ENCODE results near the gene ARHGAP40.

DNA sequence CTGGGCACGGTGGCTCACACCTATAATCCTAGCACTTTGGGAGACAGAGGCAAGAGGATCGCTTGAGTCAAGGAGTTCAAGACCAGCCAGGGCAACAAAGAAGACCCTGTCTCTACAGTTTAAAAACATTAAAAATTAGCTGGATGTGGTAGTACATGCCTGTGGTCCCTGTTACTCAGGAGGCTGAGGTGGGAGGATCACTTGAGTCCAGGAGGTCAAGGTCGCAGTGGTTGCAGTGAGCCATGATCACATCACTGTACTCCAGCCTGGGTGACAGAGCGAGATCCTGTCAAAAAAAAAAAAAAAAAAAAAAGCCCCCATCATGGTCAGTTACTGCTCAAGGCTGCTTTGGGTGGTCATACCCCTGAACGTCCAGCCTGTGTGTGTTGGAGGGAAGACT lies 55.8 kb downstream of the ARHGAP40 start:
- TF ChIP-seq REST (IDR thresholded peaks at IDR 0.05; ENCODE audit: insufficient read depth in 1 of 2, low read depth in 2 of 2, low read length in 2 of 2): no peak
- TF ChIP-seq POLR2AphosphoS5 (IDR thresholded peaks at IDR 0.05; ENCODE audit: low read depth, low read length): no peak
- TF ChIP-seq SIN3A (IDR thresholded peaks at IDR 0.05; ENCODE audit: borderline replicate concordance, insufficient read depth, low read length): no peak
- TF ChIP-seq TAF1 (IDR thresholded peaks at IDR 0.05; ENCODE audit: borderline replicate concordance, insufficient read depth, low read length): no peak
- no peak for TF ChIP-seq FOXP2 (optimal IDR thresholded peaks at IDR 0.05; ENCODE audit: borderline replicate concordance, extremely low read depth, extremely low read length, insufficient read depth)
